ENCODE data around the gene FOLR3.

DNA sequence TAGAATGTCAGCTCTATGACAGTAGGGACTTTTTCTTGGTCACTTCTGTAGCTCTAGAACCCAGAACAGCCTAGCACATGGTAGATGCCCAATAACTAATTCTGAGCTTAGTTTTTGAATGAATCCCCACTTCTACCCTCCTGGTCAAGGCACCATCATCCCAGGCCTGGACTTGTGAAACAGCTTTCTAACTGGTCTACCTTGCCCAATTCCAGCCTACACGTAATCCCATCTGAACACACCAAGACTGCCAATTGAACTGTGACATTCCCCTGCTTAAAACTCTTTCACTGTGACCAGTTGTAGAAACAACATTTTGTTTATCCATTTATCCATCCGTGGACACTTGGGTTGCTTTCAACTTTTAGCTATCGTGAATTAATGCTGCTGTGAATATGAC is 6.1 kb upstream of the FOLR3 start:
- TF ChIP-seq, protein P1, sequence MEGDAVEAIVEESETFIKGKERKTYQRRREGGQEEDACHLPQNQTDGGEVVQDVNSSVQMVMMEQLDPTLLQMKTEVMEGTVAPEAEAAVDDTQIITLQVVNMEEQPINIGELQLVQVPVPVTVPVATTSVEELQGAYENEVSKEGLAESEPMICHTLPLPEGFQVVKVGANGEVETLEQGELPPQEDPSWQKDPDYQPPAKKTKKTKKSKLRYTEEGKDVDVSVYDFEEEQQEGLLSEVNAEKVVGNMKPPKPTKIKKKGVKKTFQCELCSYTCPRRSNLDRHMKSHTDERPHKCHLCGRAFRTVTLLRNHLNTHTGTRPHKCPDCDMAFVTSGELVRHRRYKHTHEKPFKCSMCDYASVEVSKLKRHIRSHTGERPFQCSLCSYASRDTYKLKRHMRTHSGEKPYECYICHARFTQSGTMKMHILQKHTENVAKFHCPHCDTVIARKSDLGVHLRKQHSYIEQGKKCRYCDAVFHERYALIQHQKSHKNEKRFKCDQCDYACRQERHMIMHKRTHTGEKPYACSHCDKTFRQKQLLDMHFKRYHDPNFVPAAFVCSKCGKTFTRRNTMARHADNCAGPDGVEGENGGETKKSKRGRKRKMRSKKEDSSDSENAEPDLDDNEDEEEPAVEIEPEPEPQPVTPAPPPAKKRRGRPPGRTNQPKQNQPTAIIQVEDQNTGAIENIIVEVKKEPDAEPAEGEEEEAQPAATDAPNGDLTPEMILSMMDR (optimal IDR thresholded peaks at IDR 0.05 in 1 of 3, IDR thresholded peaks at IDR 0.05 in 1 of 3, conservative IDR thresholded peaks at IDR 0.05 in 1 of 3; ENCODE audit: extremely low read depth in 1 of 3, insufficient read depth in 2 of 3, low read length in 3 of 3): no peak
- no peak for TF ChIP-seq EZH2 (IDR thresholded peaks at IDR 0.05; ENCODE audit: low read length)

Data from keratinocyte (primary cell).